Naive B cell (primary cell): ENCODE results near the gene PLAAT1. TPM values are rescaled to one million over a fixed set of nuclear protein-coding genes. Genes with fewer than 3 reads are reported as not detected.
A peak's percentile ranks its signal among the peaks of the same experiment; 100 is the strongest.

Source experiments
- ATAC-seq, 2 donors: fragments of 150-1000 bp; cut with Tn5 transposase; 2 replicates each; pipeline ENCODE4 v1.10.0; 2021; ENCODE audit warnings: low read depth in 2 of 2, mild to moderate bottlenecking in 2 of 2, moderate library complexity in 2 of 2
- DNase-seq: peaks from one replicate; pipeline ENCODE4 v3.0.0; 2022
- H3K27ac Mint-ChIP-seq, 6 donors: one replicate each; pipeline ENCODE4 v1.8.0; 2020 to 2022; ENCODE audit warnings: mild to moderate bottlenecking in 6 of 6, mixed read lengths in 6 of 6, moderate library complexity in 5 of 6, inconsistent platforms in 2 of 6
- H3K27me3 Mint-ChIP-seq, 3 donors: one replicate each; pipeline ENCODE4 v1.8.0; 2021 to 2022; ENCODE audit warnings: mixed read lengths in 3 of 3, mild to moderate bottlenecking in 1 of 3
- H3K36me3 Mint-ChIP-seq, 2 donors: one replicate each; pipeline ENCODE4 v1.8.0; 2020 to 2022; ENCODE audit warnings: mixed read lengths in 2 of 2, inconsistent platforms in 1 of 2, mild to moderate bottlenecking in 1 of 2
- H3K4me1 Mint-ChIP-seq, 3 donors: one replicate each; pipeline ENCODE4 v1.8.0; 2020 to 2022; ENCODE audit warnings: mixed read lengths in 3 of 3, inconsistent platforms in 1 of 3, mild to moderate bottlenecking in 1 of 3, moderate library complexity in 1 of 3
- H3K4me3 Mint-ChIP-seq, 8 donors: one replicate each; pipeline ENCODE4 v1.8.0; 2020 to 2022; ENCODE audit warnings: mild to moderate bottlenecking in 8 of 8, mixed read lengths in 8 of 8, moderate library complexity in 8 of 8, inconsistent platforms in 2 of 8
- H3K9me3 Mint-ChIP-seq, 7 donors: one replicate each; pipeline ENCODE4 v1.8.0; 2020 to 2022; ENCODE audit warnings: mixed read lengths in 7 of 7, mild to moderate bottlenecking in 5 of 7, inconsistent platforms in 2 of 7, moderate library complexity in 1 of 7
- polyA plus RNA-seq, 6 donors: library from polyadenylated mRNA; unstranded; fragments of 300-500 nt; fragmentation: Illumina TruSeq; gene quantifications; one replicate each; pipeline ENCODE4 v1.2.3, GENCODE V29; 2021; ENCODE audit warnings: low read depth in 6 of 6

PLAAT1 gene
- polyA plus RNA-seq, 6 donors from 2014 or later, result 0.28 to 0.73 TPM; not detected in 4

DNA sequence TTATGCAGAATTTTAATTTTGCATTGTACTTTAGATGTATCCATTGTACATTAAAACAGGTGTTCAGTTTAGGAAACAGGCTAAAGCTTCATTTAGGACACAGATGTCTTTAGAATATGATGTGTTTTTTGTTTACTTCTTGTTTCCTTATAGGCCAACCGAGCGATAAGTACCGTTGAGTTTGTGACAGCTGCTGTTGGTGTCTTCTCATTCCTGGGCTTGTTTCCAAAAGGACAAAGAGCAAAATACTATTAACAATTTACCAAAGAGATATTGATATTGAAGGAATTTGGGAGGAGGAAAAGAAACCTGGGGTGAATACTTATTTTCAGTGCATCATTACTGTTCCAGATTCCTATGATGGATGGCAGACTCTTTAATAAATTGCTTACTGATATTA is 29.4 kb downstream of the PLAAT1 start:
- no peak overlapping the region for H3K4me3 Mint-ChIP-seq
- DNase-seq (no peak), ATAC-seq (no peak)
- no peaks in the 10 kb centered on the region for H3K27me3 Mint-ChIP-seq
- H3K27ac Mint-ChIP-seq, result no peak overlapping the region
- peaks cover 0 to 5% (median 3%) of the 10 kb centered on the region in 7 donors for H3K9me3 Mint-ChIP-seq
- no peaks in the 10 kb centered on the region for H3K36me3 Mint-ChIP-seq
- H3K4me1 Mint-ChIP-seq, result no peaks in the 10 kb centered on the region

DNA sequence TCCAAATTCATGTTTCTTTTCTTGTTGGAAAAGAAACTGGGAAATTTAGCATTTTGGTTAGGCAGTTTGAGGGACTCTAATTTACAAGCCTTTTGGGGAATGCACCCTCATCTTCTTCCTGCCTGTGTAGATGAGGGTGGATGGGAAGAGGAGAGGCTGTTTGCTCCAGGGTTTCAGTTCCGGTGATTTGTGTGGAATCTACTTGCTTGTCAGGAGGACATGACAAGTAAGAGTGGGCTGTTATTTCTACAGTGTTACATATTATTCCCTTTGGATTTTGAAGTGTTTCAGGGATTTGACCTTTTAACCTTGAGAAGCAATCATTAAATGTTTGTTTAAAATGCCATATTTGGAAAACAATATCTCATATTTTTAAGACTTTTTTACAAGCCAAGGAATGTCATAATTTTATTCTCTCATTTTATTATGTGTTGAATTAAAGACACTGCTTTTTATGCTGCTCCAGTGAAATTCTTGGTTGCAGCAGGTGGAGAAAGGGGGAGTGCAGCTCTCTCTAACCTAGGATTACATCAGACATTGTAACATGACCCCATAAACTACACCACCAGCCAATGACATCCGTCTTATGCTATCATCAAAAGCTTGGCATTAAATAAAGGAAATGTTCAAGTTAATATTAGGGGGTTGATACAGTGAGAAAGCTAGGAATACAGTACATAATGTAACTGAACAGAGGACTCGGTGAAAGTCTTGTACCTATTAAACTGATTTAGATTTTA is 30.2 kb downstream of the PLAAT1 start:
- Mint-ChIP-seq H3K27me3 (no peaks in the 10 kb centered on the region), H3K9me3 (peaks cover 0 to 5% (median 0%) of the 10 kb centered on the region in 7 donors), H3K4me1 (no peaks in the 10 kb centered on the region), H3K4me3 (peak overlapping the region in 1 of 8 donors; percentile 5), H3K27ac (no peak overlapping the region), H3K36me3 (no peaks in the 10 kb centered on the region)
- DNase-seq, result no peak
- no peak for ATAC-seq

DNA sequence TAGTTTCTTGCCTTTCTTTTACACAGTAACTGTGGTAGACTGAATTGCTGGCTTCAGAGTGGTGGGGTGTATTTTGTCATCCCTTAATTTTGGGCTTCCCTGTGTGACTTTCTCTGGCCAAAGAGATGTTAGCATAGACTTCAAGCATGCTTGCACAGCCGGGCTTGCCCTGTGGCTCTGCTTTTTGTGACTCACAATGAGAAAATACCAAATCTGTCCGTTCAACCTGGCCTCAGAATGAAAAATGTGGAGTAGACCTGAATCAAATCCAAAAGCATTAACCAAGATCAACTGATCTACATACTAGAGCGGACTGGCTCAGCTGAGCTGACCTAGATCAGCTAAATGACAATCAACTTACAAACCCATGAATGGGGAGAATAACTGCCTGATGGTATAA is 51.4 kb downstream of the PLAAT1 start:
- DNase-seq (no peak), ATAC-seq (no peak)
- Mint-ChIP-seq H3K36me3 (no peaks in the 10 kb centered on the region), H3K9me3 (peaks cover 6 to 47% (median 19%) of the 10 kb centered on the region in 7 donors), H3K27me3 (no peaks in the 10 kb centered on the region), H3K4me3 (peak overlapping the region in 1 of 8 donors; percentile 31), H3K27ac (no peak overlapping the region), H3K4me1 (no peaks in the 10 kb centered on the region)

DNA sequence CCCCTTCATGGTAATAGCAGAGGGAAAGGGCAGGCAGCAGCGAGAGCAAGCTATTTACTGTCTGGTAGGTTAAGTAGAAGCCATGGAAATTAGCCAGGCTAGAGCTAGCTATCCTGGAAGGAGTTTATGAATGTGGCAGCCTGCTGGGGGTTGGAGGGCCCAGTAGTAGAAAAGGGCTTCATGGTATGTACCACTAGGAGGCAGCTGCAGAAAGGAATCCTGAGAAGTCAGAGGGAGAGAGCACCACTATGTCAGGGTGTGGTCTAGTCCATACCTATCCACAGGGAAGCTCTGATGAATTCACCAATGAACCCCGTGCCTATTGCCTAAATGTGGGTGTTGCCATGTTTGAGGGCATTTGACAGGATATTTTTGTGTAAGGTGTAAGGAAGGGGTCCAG is 55.0 kb downstream of the PLAAT1 start:
- Mint-ChIP-seq H3K27me3 (no peaks in the 10 kb centered on the region), H3K9me3 (peaks cover 6 to 29% (median 18%) of the 10 kb centered on the region in 7 donors), H3K4me3 (no peak overlapping the region), H3K27ac (no peak overlapping the region), H3K36me3 (no peaks in the 10 kb centered on the region), H3K4me1 (no peaks in the 10 kb centered on the region)
- DNase-seq (no peak), ATAC-seq (no peak)

DNA sequence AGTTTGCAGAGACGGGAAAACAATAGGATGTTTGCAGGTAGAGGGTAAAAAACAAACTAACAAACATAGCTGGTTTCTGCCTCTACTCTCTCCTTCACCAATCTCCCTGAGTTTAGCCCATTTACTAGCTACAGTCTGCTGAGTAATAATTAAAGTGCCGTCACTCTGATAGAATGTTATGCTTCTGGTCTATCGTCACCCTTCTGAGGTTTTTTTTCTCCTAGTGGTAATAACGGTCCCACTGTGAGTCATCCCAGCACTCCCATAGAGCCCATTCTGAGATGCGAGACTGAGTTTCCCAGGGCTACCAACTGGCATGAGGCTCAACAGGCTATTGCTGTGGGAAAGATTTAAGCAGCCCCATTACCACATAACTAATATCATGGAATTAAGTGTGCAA is 56.4 kb downstream of the PLAAT1 start:
- no peak for ATAC-seq
- peaks cover 4 to 15% (median 11%) of the 10 kb centered on the region in 7 donors for H3K9me3 Mint-ChIP-seq
- H3K4me1 Mint-ChIP-seq, result no peaks in the 10 kb centered on the region
- H3K4me3 Mint-ChIP-seq, result no peak overlapping the region
- no peaks in the 10 kb centered on the region for H3K27me3 Mint-ChIP-seq
- no peak overlapping the region for H3K27ac Mint-ChIP-seq
- no peak for DNase-seq
- no peaks in the 10 kb centered on the region for H3K36me3 Mint-ChIP-seq

DNA sequence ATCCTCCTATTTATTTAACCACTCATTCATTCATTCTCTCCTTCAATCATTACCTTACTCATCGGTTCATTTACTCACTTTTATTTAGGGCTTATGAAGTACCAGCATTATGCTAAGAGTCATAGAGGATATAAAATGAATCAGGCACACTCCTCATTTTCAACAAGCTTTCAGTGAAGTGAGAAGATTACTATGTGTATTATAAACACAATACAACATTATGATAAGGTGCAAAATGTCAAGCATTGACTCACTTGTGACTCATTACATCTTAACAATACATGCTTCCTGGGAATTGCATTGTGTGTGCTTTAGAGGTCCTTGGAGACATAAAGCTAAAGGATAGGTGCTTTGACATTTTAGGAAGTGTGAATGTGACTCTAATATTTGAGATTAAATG is 60.4 kb downstream of the PLAAT1 start:
- Mint-ChIP-seq H3K27me3 (peaks cover 4 to 8% (median 5%) of the 10 kb centered on the region in 3 donors), H3K27ac (no peak overlapping the region), H3K36me3 (peaks cover 0 to 7% of the 10 kb centered on the region in 2 donors), H3K4me1 (no peaks in the 10 kb centered on the region), H3K9me3 (peaks cover 4 to 12% (median 5%) of the 10 kb centered on the region in 7 donors), H3K4me3 (no peak overlapping the region)
- DNase-seq (no peak), ATAC-seq (no peak)

DNA sequence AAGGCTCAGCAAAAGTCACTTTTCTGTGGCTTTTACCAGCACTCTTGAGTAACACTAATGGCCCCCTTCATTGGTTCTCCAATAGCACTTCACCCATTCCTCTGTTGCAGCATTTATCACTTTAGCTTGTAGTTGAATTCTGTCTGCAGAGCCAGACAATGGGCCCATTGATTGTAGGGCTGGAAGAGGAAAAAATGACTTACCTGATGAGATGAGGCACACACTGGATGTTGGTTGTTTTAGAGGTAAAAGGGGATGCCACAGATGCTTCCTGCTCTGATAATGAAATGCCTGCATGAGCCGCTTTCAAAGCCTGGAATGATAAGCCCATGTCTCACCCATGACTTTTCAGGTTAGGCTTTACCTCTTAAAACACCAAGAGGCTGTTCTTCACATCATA is 64.3 kb downstream of the PLAAT1 start:
- H3K9me3 Mint-ChIP-seq, result peaks cover 0 to 5% (median 3%) of the 10 kb centered on the region in 7 donors
- H3K27ac Mint-ChIP-seq, result no peak overlapping the region
- H3K27me3 Mint-ChIP-seq, result peaks cover 4 to 12% (median 5%) of the 10 kb centered on the region in 3 donors
- no peak overlapping the region for H3K4me3 Mint-ChIP-seq
- peaks cover 0 to 7% of the 10 kb centered on the region in 2 donors for H3K36me3 Mint-ChIP-seq
- no peaks in the 10 kb centered on the region for H3K4me1 Mint-ChIP-seq
- no peak for DNase-seq
- no peak for ATAC-seq

DNA sequence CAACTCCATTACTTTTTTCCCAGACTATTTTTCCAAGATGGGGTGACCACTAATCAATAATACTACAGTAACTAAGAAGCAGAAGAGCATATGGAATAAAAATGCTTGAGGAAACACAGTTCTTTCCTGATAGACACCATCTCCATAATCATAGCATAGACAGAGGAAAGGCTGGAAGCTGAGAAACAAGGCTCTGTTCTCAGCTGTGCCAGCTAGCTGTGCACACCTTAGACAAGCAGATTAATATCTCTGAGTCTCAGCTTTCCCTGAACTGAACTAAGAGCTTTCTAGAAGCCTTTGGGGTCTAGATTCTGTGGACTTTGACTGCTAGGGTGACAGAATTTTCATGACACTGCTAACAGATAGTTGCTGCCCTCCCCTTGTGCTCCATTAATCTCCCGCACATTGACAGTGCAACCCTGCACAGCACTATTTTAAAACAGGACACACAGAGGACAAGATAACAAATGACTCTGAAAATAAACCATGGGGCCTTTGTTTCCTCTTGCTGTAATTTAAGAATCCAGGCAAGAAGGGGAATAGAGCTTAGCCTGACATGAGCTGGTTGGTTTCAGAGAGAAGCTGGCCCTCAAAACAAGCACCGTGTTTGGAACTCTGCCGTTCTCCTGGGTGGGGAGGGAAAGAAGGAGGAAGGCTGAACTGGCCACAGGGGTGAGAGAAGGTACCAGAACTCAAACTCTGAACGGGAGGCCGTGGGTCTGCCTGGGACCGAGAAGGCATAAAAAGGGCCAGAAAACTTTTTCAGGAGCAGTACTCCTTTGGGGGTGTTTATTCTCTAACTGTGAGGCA is 70.1 kb downstream of the PLAAT1 start:
- Mint-ChIP-seq H3K27ac (no peak overlapping the region), H3K9me3 (peaks cover 0 to 4% (median 0%) of the 10 kb centered on the region in 7 donors)

DNA sequence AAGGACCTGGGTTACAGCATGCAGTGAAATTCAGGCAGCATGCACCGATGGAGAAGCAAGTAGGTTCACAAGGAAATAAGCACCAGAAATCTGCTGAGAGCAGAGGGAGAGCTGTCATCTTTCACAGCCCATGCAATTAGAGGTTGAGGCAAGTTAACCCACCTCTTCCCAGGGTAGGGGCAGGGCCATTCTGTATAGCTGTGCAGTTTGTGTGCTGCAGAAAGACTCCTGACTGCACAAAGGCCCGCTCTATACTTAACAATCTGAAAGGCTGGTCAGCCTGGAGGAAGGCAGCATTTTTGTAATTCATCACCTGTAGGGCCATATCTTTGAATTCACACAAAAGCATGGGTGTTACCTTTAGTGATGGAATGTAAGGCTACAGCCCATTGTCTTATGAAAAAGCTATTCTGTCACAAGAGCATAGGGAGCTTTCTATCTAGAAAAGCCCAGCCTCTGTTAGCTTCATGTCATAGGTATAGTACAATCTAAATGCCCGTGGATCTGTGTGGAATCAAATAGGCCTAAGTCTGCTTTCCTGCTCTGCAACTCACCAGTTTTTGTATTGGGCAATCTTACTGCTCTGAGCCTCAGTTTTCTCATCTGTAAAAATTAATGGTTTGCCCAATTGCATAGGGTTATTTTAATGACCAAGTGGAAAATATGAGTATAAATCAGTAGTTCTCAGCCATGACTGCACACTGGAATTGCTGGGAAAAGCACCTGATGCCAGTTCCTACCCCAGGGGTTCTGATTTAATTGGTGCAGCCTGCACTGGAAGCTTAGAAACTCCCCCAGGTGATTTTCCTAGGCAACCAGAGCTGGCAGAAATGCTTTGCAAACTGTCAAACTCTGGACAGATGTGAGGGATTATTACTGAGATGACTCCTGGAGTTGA is 72.3 kb downstream of the PLAAT1 start:
- no peak overlapping the region for H3K4me3 Mint-ChIP-seq
- H3K4me1 Mint-ChIP-seq, result no peaks in the 10 kb centered on the region
- peaks cover 0 to 5% (median 0%) of the 10 kb centered on the region in 3 donors for H3K27me3 Mint-ChIP-seq
- no peaks in the 10 kb centered on the region for H3K36me3 Mint-ChIP-seq
- H3K9me3 Mint-ChIP-seq, result peaks cover 0 to 4% (median 0%) of the 10 kb centered on the region in 7 donors
- H3K27ac Mint-ChIP-seq, result no peak overlapping the region
- no peak for DNase-seq
- no peak for ATAC-seq

More for the DNA sequence above, 70.1 kb downstream of the PLAAT1 start:
- H3K4me1 Mint-ChIP-seq, result no peaks in the 10 kb centered on the region
- H3K36me3 Mint-ChIP-seq, result no peaks in the 10 kb centered on the region
- DNase-seq, result no peak
- H3K27me3 Mint-ChIP-seq, result peaks cover 0 to 5% (median under 1%) of the 10 kb centered on the region in 3 donors
- ATAC-seq, result no peak
- H3K4me3 Mint-ChIP-seq, result no peak overlapping the region

DNA sequence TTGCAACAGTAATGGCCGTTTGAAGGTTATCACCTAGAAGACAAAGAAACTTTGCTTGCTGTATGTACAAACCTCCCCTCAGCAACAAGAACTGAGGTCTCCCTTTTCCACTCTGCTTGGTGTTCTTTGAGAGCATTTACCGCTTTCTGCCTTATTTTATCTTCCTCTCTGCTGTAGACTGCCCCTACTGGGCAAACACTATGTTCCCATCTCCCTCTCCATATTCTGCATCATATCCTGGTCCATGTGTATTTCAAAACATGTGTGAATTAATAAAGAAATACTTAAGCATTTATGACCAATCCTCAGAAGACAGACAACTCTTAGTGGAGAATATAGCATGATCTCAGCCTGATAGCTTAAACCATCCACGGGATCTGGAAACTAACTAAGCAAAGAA is 73.1 kb downstream of the PLAAT1 start:
- Mint-ChIP-seq H3K9me3 (peaks cover 0 to 4% (median 0%) of the 10 kb centered on the region in 7 donors), H3K4me3 (no peak overlapping the region), H3K4me1 (no peaks in the 10 kb centered on the region), H3K36me3 (no peaks in the 10 kb centered on the region), H3K27me3 (peaks cover 0 to 5% (median 0%) of the 10 kb centered on the region in 3 donors), H3K27ac (no peak overlapping the region)
- no peak for ATAC-seq
- no peak for DNase-seq

DNA sequence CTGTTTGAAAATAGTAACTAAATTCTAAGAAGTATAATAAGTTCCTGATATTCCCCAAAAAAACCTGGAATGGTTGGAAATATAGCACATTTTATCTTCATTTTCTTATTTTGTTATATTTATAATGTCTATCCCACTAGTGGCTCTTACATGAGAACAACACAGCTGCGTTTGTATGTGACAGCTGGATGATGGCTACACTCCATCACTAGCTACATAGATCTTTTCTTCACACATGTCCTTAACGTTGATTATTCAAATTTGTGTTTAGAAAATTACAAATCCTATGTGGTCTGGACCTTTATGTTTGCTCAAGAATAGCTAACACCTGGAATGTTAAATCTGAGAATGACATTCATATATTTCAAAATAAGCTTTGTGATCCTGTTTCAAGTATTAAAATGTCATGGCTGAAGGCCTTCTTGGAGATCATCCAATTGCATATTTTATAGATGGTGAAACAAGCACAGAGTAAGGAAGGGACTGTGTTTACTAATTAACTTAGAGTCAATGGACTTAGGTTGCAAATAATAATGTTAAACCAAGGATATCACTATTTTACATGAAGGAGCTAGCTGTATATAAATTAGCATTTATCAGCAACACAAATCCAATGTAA is 76.8 kb downstream of the PLAAT1 start:
- no peak overlapping the region for H3K4me3 Mint-ChIP-seq
- ATAC-seq (no peak), DNase-seq (no peak)
- no peaks in the 10 kb centered on the region for H3K27me3 Mint-ChIP-seq
- H3K9me3 Mint-ChIP-seq, result peaks cover 0 to 4% (median 0%) of the 10 kb centered on the region in 7 donors
- H3K36me3 Mint-ChIP-seq, result no peaks in the 10 kb centered on the region
- H3K27ac Mint-ChIP-seq, result no peak overlapping the region
- no peaks in the 10 kb centered on the region for H3K4me1 Mint-ChIP-seq
